HG03060 (cell line): ENCODE results near the gene KATNBL1.

Experiments
- ATAC-seq: cut with Tn5 transposase; IDR thresholded peaks from one replicate; pipeline ENCODE4 v1.9.1; 2021; ENCODE audit warnings: low read depth, moderate number of reproducible peaks; ENCODE audit not compliant: unreplicated experiment

Gene KATNBL1, protein sequence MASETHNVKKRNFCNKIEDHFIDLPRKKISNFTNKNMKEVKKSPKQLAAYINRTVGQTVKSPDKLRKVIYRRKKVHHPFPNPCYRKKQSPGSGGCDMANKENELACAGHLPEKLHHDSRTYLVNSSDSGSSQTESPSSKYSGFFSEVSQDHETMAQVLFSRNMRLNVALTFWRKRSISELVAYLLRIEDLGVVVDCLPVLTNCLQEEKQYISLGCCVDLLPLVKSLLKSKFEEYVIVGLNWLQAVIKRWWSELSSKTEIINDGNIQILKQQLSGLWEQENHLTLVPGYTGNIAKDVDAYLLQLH

GRCh38 chr15:34209421-34210282 lies at the start of gene KATNBL1:
KATNBL1 (minus strand) TSS chr15:34210096; CDS start chr15:34163676, 46,420 bp downstream.
- peak; percentile 92 for ATAC-seq

DNA sequence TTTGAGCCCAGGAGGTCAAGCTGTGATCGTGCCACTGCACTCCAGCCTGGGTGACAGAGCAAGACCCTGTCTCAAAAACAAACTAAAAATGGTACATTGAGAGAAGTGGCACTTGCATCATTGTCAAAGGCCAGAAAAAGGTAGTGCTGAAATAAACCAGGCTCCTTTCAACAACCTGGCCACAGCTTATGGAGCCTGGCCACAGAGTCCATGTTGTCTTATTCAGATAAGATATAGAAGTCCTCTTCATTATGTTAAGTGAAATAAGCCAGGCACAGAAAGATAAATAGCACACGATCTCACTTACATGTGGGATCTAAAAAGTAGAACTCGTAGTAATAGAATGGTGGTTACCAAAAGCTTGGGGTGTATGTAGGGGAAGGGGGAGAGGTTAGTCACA lies 49.7 kb upstream of the KATNBL1 start:
- ATAC-seq: no peak

DNA sequence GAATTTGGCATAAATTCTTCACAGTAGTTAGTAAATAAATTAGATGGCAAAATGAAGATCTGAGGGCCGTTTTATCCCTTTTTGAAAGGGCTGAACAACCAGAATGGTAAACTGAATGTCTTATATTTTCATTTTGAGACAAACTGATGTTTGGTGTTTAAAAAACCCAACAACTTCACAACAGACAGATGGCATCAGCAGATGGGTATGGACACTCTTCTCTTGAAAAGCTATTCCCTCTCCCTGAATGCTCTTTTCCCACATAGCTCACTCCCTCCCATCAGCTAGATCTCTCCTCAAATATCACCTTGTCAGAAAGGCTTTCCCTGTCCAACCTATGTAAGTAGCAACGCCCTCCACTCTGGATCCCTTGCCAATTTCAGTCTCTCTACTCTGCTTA lies 48.3 kb upstream of the KATNBL1 start:
- no peak for ATAC-seq

GRCh38 chr15:34252545-34252944 lies 42.6 kb upstream of the KATNBL1 start:
- no peak for ATAC-seq

GRCh38 chr15:34248190-34248589 lies 38.3 kb upstream of the KATNBL1 start:
- ATAC-seq: no peak

DNA sequence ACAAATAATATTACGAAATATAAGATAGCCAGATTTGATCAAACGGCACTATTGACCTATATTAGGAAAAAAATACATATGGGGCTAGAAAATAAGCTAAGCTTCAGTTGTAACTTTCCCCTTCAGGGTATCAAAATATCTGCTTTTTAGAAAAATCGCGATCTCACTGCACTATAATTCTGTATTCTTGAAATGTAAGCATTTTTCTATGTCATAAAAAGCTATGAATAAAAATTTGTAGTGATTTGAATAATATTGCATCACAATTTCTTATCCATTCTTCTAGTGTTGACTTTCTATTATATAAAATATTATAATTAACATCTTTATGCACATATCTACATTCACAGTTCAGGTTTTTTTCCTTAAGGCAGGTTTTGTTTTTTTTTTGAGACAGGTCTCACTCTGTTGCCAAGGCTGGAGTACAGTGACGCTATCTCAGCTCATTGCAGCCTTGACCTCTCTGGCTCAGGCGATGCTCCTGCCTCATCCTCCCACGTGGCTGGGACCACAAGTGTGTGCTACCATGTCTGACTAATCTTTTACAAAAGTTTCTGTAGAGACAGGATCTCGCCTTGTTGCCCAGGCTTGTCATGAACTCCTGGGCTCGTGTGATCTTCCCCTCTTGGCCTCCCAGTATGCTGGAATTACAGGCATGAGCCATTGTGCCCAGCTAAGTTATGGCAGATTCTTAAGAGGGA lies 36.5 kb upstream of the KATNBL1 start:
- no peak for ATAC-seq

DNA sequence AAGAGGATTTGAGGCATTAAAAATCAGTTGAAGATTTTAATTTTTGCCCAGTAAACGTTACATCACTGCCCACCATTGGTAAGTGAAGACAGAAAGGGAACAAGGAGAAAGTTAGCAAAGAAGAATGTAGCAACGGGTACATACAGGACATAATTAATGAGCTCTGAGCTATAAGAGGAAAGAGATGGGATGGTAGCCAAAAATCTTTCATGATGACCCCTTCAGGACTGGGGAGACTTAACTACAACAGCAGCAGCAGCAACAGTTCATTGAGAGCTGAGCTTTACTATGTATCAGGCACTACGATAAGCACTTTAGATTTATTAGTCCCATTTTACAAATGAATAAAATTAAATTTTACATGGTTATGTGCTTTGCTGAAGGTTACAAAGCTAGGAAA lies 33.3 kb upstream of the KATNBL1 start:
- no peak for ATAC-seq

GRCh38 chr15:34242331-34242710 lies 32.4 kb upstream of the KATNBL1 start:
- ATAC-seq: no peak

DNA sequence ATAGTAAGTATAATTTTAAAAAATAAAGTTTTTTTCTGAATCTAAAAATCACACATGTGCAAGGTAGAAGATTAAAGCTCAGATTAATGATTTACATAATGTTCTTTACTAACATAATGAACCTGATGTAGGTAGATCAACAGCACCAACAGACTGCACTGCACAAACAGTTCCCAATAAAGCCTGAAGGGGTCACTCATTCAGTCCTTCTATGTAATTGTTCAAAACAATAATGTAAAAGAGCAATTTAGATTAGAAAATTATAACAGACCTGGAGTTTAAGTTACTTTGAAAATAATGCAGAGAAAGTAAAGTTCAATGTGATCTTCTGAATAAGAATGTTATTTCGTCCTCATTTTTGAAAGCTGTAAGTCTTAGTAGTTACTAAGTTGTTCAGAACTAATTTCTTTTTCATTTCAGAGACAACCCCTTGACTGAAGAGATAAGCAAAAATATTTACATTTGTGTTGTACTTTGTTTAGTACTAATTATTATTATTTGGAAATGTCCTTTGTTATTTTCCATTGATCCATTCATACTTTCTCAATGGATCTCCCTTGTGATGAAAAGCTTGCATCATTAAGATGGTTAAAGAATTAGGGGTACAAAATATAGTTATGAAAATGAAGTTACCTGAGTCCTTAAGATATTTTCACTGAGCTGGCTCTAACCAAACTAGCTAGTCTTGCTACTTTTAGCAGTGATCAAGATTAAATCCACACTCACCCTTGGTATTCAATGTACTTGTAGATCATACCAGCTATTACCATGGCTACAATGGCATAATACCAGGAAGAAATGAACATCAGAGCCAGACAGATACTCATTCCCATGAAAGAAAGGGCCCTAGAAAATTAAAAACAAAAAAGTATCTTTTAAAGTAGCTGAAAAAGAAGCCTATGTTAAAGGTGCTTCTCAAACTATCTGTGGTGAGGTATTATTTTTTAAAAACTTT lies 31.8 kb upstream of the KATNBL1 start:
- ATAC-seq: no peak

DNA sequence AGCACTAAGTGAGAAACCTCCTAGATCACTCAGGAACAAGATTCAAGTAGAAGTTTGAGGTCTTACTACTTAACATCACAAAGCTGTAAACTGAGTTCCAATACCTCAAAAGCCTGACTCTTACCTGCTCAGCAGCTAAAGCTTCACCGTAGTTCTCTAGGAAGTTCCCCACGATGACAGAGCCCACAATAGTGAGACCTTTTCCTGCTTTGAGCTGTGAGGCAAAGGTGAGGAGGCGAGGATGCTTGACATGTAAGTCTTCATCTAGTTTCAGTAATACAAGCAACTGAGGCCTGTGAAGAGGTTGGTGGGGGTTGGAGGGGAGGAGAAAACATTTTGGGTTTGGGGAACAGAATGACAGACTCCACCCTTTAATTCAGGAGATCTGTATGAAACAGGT lies 30.6 kb upstream of the KATNBL1 start:
- ATAC-seq: no peak

GRCh38 chr15:34239151-34239808 lies 29.4 kb upstream of the KATNBL1 start:
- no peak for ATAC-seq

DNA sequence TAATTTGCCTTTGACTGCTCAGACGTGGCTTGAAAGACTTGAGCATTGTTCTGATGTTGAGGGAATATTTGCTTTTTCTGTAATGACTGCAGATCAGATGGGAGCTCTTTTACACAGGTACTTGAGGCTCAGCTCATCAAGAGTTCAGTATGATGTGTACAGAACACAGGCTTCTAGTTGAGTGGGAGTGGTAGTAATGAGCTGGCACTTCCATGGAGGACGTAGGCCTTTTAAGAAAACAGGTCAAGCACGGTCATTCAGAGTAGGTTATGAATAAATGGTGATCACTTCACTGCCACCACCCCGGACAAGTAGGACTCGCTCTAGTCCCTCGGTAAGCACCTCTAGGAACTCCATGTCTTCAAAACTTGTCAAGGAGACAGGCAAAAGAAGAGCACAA lies 23.7 kb upstream of the KATNBL1 start:
- no peak for ATAC-seq

GRCh38 chr15:34223904-34224596 lies 14.2 kb upstream of the KATNBL1 start:
- no peak for ATAC-seq

GRCh38 chr15:34217587-34218225 lies 7.8 kb upstream of the KATNBL1 start:
- ATAC-seq: no peak

- ATAC-seq: no peak
These were observed 6.8 kb upstream of the KATNBL1 start for GRCh38 chr15:34216527-34217270.

- ATAC-seq: no peak
These were observed 4.2 kb upstream of the KATNBL1 start for GRCh38 chr15:34214135-34214534.

DNA sequence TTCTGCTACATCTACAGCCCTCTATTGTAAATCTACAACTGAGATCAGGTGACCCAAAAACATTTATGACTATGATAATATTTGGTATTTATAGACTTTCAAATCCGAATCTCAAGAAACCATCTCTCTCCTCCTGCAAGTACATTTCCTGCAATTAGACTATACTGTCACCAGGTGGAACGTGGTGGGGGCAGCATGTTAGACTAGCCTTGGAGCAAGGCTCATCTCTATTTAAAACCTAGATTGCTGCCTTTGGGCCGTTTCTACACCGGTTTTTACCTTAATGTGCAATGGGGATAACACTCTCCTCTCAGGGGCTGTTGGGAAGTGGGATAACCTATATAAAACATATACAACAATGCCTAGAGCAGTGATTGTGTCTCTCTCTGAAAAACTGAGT lies 3.8 kb upstream of the KATNBL1 start:
- ATAC-seq: no peak

- no peak for ATAC-seq
These were observed 3.9 kb downstream of the KATNBL1 start for GRCh38 chr15:34206011-34206410.
